Activated CD8-positive, alpha-beta memory T cell treated with anti-CD3 and anti-CD28 coated beads for 48 hours (primary cell): ENCODE data around the gene SIGLEC8.
"Not testable (repeated sequence)": the region's sequence is repeated elsewhere in the genome, so short reads cannot be mapped to it uniquely, and the experiment has no call there.

ENCODE experiments used
- DNase-seq, 3 experiments: peaks; one replicate each; pipeline ENCODE4 v3.0.0-alpha.2; 2020; ENCODE audit warnings: low read depth in 2 of 3, low spot score in 2 of 3

Gene SIGLEC8

DNA sequence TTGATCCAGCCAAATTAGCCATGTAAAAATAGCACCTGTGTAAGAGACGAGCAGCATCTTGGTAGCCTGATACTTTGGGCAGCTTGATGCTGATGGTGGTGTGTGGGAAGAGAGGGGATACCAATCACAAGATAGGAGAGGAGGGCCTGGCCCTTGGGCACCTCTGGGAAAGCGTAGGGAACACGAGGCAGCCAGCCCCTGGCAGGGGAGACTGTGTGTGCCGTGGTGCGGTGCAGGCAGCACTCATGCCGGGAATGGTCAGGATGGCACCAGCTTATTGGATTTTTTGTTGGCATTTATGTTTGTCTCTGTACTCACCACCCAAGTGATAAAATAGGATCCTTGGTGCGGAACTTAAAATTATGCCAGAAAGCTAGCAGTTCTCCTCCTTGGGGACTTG lies 10.2 kb downstream of the SIGLEC8 start:
- DNase-seq, result no peak

DNA sequence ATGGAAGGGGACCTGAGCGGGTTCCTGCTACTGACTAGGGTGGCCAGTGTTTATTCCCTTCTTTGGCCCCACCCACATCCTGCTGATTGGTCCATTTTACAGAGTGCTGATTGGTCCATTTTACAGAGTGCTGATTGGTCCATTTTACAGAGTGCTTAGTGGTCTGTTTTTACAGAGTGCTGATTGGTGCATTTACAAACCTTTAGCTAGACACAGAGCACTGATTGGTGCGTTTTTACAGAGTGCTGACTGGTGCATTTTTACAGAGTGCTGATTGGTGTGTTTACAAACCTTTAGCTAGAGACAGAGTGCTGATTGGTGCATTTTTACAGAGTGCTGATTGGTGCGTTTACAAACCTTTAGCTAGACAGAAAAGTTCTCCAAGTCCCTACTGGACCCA lies 10.7 kb downstream of the SIGLEC8 start:
- DNase-seq, result not testable (repeated sequence)

DNA sequence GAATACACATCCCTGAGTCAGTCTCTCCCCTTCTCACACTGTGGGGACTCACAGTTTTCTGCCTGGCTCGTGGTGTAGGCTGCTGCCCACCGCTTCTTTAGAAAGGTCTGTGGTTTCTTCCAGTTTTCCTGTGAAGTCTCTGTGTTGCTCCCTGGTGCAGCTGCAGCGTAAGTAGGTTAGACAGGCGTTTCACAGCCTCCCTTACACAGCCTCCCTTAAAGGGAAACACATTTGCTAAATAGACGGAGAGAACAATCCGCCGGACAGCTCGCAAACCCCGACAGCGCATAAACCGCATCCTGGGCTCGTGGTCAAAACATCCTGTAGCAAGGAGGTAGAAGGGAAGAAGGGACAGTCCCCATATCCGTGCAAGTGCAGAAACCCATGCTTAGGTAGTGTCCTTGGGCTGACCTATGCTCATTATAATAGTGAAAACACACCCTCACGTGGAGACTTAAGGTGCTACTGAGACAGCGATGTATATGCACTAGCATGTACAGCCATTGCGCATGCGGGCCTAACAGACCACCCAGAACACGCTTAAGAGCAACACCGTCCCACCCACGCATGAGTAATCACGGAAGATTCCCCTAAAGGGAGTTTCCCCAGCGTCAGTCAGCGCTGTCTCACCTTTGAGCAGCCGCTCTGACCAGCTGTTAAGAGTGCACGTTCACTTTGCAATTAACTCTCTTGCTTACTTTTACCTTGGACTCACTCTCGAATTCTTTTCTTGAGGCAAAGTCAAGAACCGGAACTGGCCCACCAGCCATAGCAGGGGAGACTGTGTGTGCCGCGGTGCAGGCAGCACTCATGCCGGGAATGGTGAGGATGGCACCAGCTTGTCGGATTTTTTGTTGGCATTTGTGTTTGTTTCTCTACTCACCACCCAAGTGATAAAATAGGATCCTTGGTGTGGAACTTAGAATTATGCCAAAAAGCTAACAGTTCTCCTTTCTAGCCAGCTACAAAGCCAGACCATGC lies 16.6 kb downstream of the SIGLEC8 start:
- peak; percentile 69 to 79 (median 78) for DNase-seq

DNA sequence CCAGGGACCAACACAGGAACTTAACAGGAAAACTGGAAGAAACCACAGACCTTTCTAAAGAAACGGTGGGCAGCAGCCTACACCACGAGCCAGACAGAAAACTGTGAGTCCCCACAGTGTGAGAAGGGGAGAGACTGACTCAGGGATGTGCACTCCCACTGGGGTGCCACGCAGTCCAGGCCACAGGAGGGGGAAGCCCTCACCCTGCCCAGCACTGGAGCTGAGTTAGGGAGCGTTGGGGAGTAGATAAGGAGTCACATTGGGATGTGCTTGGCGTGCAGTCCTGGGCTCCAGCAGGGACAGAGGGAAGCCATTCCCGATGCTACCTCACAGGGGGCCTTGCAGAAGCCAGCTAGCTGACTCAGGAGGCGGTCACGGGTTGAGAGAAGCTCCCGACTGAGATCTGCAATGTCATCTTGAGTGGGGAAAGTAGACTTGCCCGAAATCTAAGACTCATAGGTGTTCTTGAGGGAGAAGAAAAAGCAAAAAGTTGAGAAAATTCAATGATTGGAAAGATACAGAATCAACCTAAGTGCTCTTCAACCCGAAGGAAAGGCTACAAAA lies 17.3 kb downstream of the SIGLEC8 start:
- DNase-seq, result peak; percentile 51 to 58 (median 57)

GRCh38 chr19:51440052-51440451 lies 18.2 kb downstream of the SIGLEC8 start:
- no peak for DNase-seq

DNA sequence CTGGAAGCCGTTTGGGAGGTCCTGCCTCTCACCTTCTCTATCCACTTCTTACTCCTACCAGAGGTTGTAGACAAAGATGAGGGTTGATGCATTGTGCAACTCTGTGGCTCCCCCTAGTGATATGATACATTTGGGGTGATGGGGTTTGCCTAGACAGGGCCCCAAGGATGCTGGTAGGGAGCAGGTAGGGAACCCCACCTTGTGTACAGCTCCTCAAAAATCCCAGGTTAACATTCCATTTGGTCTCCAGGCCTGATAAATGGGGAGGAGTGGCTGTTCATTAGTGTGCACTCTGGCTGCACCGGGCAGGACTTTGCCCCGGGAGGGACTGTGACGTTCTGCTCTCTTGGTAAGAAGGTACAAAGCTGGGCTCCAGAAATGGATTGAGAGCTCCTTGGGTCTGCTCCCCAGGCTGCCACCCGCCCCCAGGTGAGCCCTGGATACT lies 19.2 kb downstream of the SIGLEC8 start:
- no peak for DNase-seq

DNA sequence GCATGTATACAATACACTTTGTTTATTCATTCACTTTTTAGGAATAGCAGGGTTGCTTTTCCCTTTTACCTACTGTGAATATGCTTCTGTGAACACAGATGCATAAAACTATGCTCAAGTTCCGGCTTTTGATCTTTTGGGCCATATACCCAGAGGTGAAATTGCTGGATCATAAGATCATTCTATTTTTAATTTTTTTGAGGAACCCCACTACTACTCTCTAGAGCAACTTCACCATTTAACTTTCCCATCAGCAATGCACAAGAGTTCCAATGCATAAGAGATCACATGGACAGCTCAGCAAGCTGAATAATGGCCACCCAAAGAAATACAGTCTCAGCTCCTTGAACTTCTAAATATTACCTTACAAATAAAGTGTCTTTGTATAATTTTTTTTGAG lies 23.8 kb downstream of the SIGLEC8 start:
- DNase-seq, result no peak

- DNase-seq, result no peak
Observed at GRCh38 chr19:51433043-51433442, 25.2 kb downstream of the SIGLEC8 start.

GRCh38 chr19:51431124-51431523 lies 27.1 kb downstream of the SIGLEC8 start:
- no peak for DNase-seq

GRCh38 chr19:51430221-51430620 lies 28.0 kb downstream of the SIGLEC8 start:
- DNase-seq, result no peak

GRCh38 chr19:51427201-51427600 lies 31.1 kb downstream of the SIGLEC8 start:
- DNase-seq, result no peak

DNA sequence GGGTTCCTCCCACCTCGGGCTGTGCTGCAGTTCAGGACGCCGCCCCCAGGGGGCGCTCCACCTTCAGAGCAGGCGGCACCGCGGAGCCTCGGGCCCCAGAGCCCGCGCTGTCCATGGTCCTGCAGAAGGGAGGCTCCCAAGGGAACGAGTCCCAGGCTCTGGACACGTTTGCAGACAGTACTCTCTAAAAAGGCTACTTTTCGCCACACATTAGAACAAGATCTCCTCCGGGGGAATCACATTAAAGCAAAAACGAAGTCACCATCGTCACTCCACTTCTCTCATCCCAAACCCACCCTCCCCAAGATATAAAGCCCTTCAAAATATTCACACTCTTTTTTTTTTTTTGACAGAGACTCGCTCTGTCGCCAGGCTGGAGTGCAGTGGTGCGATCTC lies 36.2 kb downstream of the SIGLEC8 start:
- DNase-seq, result peak; percentile 58 to 99 (median 97)

DNA sequence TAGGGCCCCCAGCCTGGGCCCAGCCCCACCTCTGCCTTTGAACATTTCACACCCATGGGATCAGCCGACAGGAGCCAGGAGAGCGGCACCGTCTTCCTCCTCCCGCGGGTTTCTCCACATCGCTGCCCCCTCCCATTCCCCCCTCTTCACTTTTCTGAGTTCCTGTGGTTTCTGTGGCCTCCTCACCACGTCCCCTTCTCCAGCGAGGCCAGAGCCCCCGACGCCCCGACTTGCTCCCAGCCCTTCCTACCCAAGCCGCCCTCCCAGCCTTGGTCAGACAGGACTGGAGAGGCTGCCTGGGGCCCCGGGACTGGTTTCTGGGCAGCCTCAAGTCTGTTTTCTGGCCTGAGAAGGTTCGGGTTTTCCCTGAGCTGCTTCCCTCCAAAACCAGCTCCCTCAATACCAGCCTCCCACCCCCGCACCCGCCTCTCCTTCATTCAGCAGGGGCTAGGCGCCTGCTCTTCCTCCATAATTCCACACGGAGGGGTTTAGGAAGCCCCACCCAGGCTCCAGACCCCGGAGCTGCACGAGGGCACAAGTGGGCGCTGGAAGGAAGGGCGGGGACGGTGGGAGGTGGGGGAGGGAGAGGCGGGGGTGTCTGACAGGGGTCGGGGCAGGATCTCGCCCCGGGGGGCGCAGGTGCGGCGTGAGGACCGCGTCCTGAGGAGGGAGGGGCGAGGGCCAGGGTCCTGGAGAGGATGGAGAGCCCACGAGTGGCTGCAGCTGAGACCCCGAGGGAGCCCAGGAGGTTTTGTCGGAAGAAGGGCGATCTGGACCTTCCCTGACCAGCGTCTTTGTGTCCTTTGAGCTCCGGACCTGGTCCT lies 36.8 kb downstream of the SIGLEC8 start:
- DNase-seq, result no peak

DNA sequence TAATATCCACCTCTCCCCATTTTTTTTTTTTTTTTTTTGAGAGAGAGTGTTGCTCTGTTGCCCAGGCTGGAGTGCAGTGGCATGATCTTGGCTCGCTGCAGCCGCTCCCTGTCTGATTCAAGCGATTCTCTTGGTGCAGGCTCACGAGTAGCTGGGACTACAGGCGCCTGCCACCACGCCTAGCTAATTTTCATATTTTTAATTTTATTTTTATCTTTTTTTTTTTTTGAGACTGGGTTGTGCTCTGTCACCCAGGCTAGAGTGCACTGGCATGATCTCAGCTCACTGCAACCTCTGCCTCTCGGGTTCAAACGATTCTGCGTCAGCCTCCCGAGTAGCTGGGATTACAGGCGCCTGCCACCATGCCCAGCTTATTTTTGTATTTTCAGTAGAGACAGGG lies 37.7 kb downstream of the SIGLEC8 start:
- DNase-seq, result not testable (repeated sequence)

- DNase-seq, result no peak
Observed at GRCh38 chr19:51418707-51419106, 39.5 kb downstream of the SIGLEC8 start.

DNA sequence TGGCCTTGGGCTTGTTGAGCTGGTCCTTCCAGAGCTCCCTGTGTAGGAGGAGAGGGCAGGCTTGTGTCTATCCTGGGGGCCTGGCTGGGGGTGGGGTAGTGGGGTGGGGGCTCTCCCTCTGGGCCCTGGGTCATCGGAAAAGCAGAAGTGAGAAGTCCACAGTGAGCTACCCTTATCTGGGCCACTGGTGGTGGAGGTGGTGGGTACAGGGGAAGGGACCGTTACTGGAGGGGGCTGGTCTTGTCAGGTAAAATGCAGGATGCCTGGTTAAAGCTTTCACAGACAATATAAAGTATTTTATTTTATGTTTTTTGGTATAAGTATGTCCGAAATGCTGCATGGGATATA lies 40.5 kb downstream of the SIGLEC8 start:
- DNase-seq, result no peak

DNA sequence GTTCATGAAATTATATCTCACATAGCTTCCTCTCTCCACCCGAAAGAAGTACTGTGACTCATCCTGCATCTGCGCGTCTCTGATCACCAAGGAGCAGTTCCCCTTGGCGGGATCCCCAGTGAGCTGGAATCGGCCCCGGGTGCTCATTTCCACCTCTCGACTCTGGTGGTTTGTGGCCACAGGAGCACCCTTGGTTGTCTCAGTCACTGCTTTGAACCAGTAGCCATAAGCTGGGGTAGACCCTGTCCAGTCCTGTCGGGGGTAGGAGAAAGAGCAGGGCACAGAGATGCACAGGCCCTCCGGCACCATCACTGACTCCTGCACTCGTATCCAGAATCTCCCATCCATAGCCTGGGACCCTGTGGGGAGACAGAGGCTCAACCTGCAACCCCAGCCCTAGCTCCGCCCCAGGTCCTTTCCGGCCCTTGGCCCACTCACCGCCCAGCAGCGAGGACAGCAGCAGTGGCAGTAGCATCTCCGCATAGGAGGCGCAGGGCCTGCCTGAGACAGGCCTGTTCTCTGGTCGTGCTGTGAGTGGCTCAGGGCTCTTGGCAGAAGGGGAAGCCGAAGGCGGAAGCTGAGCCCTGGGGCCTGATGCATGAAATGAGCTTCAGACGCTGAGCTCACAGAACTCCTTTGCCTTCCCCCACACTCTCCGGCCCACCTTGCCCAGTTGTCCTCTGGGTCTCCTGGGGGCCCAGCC lies 41.0 kb downstream of the SIGLEC8 start, which contains the start of gene SIGLEC10:
SIGLEC10 (minus strand) TSS at position 536 of the 703 bp plus-strand sequence; CDS start at position 475, 61 bp downstream.
- DNase-seq, result peak in 1 of 3 experiments; percentile 31

GRCh38 chr19:51416422-51416821 lies 41.8 kb downstream of the SIGLEC8 start:
- not testable (repeated sequence) for DNase-seq

GRCh38 chr19:51415187-51415586 lies 43.1 kb downstream of the SIGLEC8 start:
- DNase-seq, result no peak

DNA sequence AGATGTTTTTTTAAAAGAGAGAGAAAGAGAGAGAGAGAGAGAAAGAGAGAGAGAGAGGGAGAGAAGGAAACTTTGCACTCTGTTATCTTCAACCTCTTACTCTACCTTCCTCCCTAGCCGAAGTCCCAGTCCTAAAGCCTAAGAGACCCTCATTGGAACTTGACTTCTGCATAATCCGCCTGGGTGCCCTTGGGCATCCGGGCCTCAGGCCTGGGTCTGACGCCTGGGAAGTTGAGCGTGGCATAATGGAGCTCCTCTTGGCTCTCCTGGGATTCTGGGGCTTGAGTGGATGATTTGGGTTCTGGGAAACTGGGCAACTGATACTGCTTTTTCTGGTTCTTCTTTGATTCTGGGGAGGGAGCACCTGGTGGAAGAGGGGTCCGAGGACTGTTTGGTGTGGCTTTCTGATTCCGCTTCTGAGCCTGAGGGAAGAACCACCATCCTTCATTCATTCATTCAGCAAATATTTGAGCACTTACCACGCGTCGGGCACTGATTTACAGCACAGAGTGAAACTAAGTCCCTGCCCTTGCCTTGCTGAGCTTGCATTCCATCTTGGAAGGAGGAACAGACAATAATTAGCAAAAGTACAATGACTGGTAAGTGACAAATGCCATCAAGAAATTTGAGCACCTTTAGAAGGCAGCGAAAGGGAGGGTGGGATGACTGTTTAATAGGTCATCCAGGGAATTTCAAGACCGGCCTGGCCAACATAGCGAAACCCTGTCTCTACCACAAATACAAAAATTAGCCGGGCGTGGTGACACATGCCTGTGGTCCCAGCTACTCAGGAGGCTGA lies 47.1 kb downstream of the SIGLEC8 start:
- DNase-seq, result no peak
